A549 treated with CpdA at 1 μM for 4 hours (cell line): Measurements from ENCODE around the gene CREB1. TPM values are rescaled to one million over a fixed set of nuclear protein-coding genes. Genes with fewer than 3 reads are reported as not detected.

ENCODE experiments used
- total RNA-seq: library from RNA; stranded (reverse); fragments of 200-300 nt; extraction: Qiagen RNA extraction; gene quantifications from 5 replicates; pipeline ENCODE4 v1.2.3, GENCODE V29; 2022; ENCODE audit warnings: low read depth

Gene CREB1
- 19.3 to 33.8 TPM (median 29.1 TPM) in 5 replicates for total RNA-seq

DNA sequence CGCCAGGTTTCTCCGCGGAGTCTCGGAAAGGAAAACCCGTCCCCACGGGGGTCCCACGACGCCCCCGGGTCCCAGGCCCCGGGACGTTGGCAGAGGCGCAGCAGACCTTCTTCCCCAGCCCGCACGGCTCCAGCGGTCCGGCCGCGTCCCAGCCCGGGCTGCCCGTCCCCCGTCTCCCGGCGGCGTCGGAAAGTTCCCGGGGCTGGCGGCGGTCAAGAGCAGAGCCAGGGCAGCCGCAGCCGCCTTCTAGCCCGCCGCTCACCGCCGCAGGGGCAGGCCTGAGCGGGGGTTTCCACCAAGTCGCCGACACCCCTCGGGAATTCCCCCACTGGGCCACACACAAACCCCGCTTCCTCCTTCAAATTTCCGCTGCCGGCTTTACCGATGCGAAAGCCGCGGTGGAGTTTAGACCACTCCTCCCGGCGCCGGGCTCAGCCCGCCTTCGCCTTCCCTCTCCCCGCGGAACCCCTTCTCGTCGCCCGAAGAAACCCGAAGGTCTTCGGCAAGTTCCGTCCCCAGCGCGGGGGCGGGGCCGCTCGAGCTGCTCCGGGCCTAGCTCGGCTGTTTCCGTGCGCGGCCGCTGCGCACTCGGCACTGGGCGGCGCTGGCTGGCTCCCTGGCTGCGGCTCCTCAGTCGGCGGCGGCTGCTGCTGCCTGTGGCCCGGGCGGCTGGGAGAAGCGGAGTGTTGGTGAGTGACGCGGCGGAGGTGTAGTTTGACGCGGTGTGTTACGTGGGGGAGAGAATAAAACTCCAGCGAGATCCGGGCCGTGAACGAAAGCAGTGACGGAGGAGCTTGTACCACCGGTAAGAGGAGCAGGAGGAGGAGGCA lies at the start of gene CREB1:
CREB1 (plus strand) TSS at position 633 of the 830 bp plus-strand sequence. CDS start 25,674 bp downstream, outside the sequence.

DNA sequence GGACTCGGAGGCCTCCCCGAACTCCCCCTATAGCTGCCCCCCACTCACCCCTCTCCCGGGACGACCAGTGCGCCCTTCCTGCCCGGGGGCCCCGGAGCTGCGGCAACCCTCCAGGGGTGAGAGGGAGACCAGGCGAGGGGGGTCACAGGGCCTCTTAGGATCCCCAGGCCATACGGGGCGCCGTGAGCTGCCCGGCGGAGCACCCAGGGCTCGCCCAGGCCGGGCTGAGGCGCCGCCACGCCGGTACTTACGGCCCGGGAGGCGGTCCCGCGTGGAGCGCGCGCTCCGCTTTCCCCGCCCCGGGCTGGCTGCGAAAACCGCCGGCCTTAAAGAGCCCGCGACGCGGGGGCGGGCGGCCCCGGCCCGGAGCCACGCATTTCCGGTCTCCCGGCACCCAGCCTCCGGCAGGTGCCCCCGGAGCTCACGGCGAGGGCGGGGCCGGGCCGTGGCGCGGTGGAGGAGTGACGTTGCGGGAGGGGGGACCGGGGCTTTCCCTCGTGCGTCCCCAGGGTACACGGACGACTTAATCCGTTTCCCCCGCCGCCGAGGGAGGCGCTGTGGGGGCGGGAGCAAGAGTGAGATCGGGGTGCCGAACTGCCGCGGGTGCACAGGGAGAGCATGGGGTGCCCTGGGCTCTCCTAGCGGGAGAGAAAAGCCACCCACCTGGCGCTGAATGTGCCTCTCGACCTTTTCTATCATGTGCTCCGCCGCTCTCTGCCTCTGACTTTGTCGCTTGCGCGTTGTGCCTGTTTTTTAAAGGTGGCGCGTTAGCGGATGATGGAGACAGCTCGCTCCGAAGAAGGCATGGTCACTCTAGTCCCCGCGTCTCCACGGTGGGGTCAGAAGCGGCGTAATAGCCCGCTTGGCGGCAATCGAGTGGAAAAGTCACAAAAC lies 95.5 kb downstream of the CREB1 start, which contains the start of gene METTL21A:
METTL21A (minus strand) TSS at position 381 of the 894 bp plus-strand sequence. CDS start 1,019 bp downstream, outside the sequence.

Other genes with a start within 250 kb of the CREB1 start
- gene METTL21A, start 95.4 kb downstream of the CREB1 start, total RNA-seq: 29.1 to 32.7 TPM (median 30.8 TPM) in 5 replicates
- gene CCNYL1, start 181.7 kb downstream of the CREB1 start, total RNA-seq: 19.5 to 25.0 TPM (median 20.7 TPM) in 5 replicates
- gene FZD5, start 239.9 kb downstream of the CREB1 start, total RNA-seq: 4.7 to 5.5 TPM (median 5.1 TPM) in 5 replicates